ENCODE results near the gene KCNJ5.

The KCNJ5 gene

DNA sequence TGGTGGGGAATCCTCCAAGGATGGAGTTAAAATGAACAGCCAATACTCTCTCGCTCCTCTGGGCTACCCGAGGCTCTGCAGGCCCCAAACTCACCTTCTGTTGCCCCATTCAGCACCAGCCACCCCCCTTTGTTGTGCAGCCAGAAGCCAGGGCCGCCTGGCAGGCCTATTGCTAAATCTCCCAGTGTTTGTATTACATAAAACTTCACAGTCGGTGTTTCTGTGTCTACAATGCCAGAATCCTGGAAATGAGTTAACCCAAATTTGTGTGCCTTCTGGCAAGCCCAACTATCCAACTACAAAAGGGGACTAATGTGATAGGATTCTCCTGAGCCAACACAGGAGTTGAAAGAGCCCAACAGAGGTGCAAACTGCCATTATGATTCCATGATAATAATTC is 9.3 kb downstream of the KCNJ5 start:
- Histone ChIP-seq H4K20me1 (ENCODE audit: insufficient read depth, low read length) (no peaks in the 10 kb centered on the region), H3K4me3 (ENCODE audit: low read length) (no peak overlapping the region), H3K27me3 (ENCODE audit: low read depth, low read length) (peaks cover 22% of the 10 kb centered on the region), H3K4me1 (ENCODE audit: low read length) (peaks cover 5% of the 10 kb centered on the region), H3K4me2 (ENCODE audit: low read length) (no peak overlapping the region), H3K9me3 (ENCODE audit: insufficient read depth, low read length) (no peaks in the 10 kb centered on the region), H2AFZ (ENCODE audit: low read depth, low read length) (no peak overlapping the region), H3K79me2 (ENCODE audit: low read length) (no peaks in the 10 kb centered on the region), H3K36me3 (replicated peaks; ENCODE audit: low read depth, low read length) (no peaks in the 10 kb centered on the region), H3K27ac (ENCODE audit: low read length) (no peak overlapping the region), H3K9ac (ENCODE audit: low read length) (no peak overlapping the region)
- TF ChIP-seq EZH2phosphoT487 (IDR thresholded peaks at IDR 0.05; ENCODE audit: low read depth) = no peak
- TF ChIP-seq, protein P1, sequence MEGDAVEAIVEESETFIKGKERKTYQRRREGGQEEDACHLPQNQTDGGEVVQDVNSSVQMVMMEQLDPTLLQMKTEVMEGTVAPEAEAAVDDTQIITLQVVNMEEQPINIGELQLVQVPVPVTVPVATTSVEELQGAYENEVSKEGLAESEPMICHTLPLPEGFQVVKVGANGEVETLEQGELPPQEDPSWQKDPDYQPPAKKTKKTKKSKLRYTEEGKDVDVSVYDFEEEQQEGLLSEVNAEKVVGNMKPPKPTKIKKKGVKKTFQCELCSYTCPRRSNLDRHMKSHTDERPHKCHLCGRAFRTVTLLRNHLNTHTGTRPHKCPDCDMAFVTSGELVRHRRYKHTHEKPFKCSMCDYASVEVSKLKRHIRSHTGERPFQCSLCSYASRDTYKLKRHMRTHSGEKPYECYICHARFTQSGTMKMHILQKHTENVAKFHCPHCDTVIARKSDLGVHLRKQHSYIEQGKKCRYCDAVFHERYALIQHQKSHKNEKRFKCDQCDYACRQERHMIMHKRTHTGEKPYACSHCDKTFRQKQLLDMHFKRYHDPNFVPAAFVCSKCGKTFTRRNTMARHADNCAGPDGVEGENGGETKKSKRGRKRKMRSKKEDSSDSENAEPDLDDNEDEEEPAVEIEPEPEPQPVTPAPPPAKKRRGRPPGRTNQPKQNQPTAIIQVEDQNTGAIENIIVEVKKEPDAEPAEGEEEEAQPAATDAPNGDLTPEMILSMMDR (IDR thresholded peaks at IDR 0.05; ENCODE audit: low read depth, low read length) = no peak

DNA sequence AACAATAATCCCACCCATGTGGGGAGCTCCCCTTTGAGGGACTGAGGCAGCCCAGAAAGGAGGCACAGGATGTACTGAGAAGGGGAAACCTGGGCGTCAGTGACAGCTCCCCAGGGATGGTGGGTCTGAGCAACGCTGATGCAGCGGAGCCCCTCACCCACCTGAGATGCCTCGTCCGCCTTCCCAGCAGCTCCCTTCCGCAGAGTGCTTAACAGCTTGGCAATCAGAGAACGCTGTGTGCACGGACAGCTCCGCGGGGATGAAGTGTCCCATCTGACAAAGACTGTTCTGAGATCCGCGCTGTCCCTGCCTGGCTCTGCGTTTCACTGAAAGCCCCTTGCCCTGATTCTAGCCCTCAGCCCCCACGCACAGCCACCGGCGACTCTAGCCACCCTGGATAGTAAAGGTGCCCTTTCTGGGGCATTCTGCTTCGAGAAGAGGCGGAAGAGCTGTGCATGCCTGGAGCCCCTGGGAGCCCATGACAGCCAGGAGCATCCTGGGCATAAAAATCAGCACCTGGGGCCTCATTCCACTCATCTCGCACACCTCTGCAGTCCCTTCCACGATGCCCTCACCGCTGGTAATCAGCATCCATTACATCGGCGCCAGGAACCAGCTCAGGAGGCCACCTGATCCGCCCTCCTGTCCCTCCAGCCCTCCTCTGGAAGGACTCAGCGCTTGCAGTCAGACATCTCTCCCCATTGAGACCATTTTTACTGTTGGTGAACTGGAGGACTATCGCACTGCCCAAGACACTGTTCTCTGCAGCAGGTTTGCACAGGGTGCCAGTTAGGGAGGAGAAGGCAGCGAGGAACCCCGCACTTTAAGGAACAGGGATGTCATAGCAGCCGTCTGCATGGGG is 10.7 kb downstream of the KCNJ5 start:
- peaks cover 5% of the 10 kb centered on the region; the same call in 1 of the 2 replicates for H3K9me3 ChIP-seq (ENCODE audit: insufficient read depth, low read length)
- no peak for TF ChIP-seq EZH2phosphoT487 (IDR thresholded peaks at IDR 0.05; ENCODE audit: low read depth)
- TF ChIP-seq, protein P1 (IDR thresholded peaks at IDR 0.05; ENCODE audit: low read depth, low read length) = no peak
- H3K4me2 ChIP-seq (ENCODE audit: low read length) = no peak overlapping the region
- peaks cover 25% of the 10 kb centered on the region for H3K27me3 ChIP-seq (ENCODE audit: low read depth, low read length)
- peaks cover 9% of the 10 kb centered on the region for H3K4me1 ChIP-seq (ENCODE audit: low read length)
- H2AFZ ChIP-seq (ENCODE audit: low read depth, low read length) = no peak overlapping the region
- no peak overlapping the region for H3K4me3 ChIP-seq (ENCODE audit: low read length)
- H3K27ac ChIP-seq (ENCODE audit: low read length) = no peak overlapping the region
- H3K36me3 ChIP-seq (replicated peaks; ENCODE audit: low read depth, low read length) = no peaks in the 10 kb centered on the region
- H4K20me1 ChIP-seq (ENCODE audit: insufficient read depth, low read length) = no peaks in the 10 kb centered on the region
- no peak overlapping the region for H3K9ac ChIP-seq (ENCODE audit: low read length)
- no peaks in the 10 kb centered on the region for H3K79me2 ChIP-seq (ENCODE audit: low read length)

DNA sequence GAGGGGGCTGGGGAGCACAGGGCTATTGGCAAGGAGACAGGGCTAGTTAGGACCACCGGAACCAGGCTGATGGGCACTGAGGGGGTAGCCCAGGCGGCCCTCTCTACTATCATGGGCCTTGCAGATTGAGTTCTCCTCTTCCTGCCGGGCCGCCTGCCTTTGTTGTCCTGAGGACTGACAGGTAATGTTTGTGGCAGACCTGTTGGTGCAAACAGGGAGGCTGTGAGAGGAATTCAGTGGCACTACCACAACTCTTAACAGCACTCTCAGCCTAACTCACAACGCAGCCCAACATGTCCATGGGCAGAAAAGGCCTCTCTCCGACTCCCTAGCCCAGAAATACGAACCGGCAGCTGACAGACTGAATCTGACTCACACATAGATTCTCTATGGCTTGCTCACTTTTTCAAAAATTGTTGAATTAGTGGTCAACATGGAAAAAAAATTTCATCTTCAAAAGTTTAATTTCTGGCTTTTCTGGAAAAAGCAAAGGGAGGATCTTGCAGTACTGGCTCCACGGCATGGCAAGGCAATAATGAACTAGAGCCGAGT is 11.4 kb downstream of the KCNJ5 start:
- Histone ChIP-seq H3K4me2 (ENCODE audit: low read length) (no peak overlapping the region), H3K4me1 (ENCODE audit: low read length) (peaks cover 9% of the 10 kb centered on the region), H3K27me3 (ENCODE audit: low read depth, low read length) (peaks cover 32% of the 10 kb centered on the region), H3K9me3 (ENCODE audit: insufficient read depth, low read length) (peaks cover 5% of the 10 kb centered on the region; the same call in 1 of the 2 replicates), H3K27ac (ENCODE audit: low read length) (no peak overlapping the region), H3K79me2 (ENCODE audit: low read length) (no peaks in the 10 kb centered on the region), H4K20me1 (ENCODE audit: insufficient read depth, low read length) (no peaks in the 10 kb centered on the region), H3K4me3 (ENCODE audit: low read length) (no peak overlapping the region), H2AFZ (ENCODE audit: low read depth, low read length) (no peak overlapping the region), H3K36me3 (replicated peaks; ENCODE audit: low read depth, low read length) (no peaks in the 10 kb centered on the region), H3K9ac (ENCODE audit: low read length) (no peak overlapping the region)
- TF ChIP-seq, protein P1 (IDR thresholded peaks at IDR 0.05; ENCODE audit: low read depth, low read length) = no peak
- TF ChIP-seq EZH2phosphoT487 (IDR thresholded peaks at IDR 0.05; ENCODE audit: low read depth) = no peak

DNA sequence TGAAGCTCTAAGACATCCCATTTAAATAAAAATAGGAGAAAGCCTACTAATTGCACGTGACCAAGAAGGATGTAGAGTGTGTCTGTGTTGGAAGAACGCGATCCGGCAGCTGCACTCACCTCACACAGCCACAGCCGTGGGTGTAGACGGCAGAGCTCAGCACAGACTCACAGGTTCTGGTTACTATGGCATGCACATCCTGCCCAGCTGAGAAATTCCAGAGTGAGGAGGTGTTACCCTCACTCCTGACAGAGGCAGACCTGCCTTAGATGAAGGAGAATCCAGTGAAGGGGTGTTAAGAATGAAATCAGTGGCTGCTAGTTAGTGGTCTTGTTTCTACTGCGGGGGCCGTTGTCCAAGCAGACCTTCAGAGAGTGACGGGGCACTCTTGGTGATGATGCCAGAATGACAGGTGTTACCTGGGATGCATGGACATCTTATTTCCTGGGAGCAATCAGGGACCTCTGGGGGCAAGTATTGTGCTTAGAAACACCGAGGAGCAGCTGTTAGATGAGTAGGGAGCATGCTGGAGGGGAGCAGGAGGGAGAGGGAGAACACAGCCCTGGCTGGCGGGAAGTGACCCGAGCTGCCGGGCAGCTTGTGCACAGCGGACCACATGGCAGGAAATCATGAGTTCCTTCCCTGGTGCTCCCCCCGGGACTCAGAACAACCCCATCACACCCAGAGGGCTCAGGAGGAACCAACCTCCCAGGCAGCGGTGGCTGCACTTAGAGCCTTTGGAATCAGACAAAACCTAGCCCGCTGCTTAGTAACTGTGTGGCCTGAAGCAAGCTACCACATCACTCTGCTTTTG is 12.3 kb downstream of the KCNJ5 start:
- H3K79me2 ChIP-seq (ENCODE audit: low read length) = no peaks in the 10 kb centered on the region
- no peak overlapping the region for H2AFZ ChIP-seq (ENCODE audit: low read depth, low read length)
- H3K4me3 ChIP-seq (ENCODE audit: low read length) = no peak overlapping the region
- peaks cover 9% of the 10 kb centered on the region for H3K4me1 ChIP-seq (ENCODE audit: low read length)
- no peaks in the 10 kb centered on the region for H3K36me3 ChIP-seq (replicated peaks; ENCODE audit: low read depth, low read length)
- peaks cover 37% of the 10 kb centered on the region for H3K27me3 ChIP-seq (ENCODE audit: low read depth, low read length)
- no peak for TF ChIP-seq EZH2phosphoT487 (IDR thresholded peaks at IDR 0.05; ENCODE audit: low read depth)
- TF ChIP-seq, protein P1 (IDR thresholded peaks at IDR 0.05; ENCODE audit: low read depth, low read length) = no peak
- no peak overlapping the region for H3K4me2 ChIP-seq (ENCODE audit: low read length)
- no peak overlapping the region for H3K27ac ChIP-seq (ENCODE audit: low read length)
- peaks cover 5% of the 10 kb centered on the region; the same call in 1 of the 2 replicates for H3K9me3 ChIP-seq (ENCODE audit: insufficient read depth, low read length)
- H4K20me1 ChIP-seq (ENCODE audit: insufficient read depth, low read length) = no peaks in the 10 kb centered on the region
- no peak overlapping the region for H3K9ac ChIP-seq (ENCODE audit: low read length)
